Right lobe of liver (tissue), 6 donors: Measurements from ENCODE around the gene FAM83B. TPM values are rescaled to one million over a fixed set of nuclear protein-coding genes. Genes with fewer than 3 reads are reported as not detected.
"Not testable (repeated sequence)": the region's sequence is repeated elsewhere in the genome, so short reads cannot be mapped to it uniquely, and the experiment has no call there.

Experiments
- ATAC-seq, 4 donors: fragments of 200-7000 bp; cut with Tn5 transposase; one replicate each; pipeline ENCODE4 v1.9.1; 2020; ENCODE audit warnings: mild to moderate bottlenecking in 4 of 4, moderate library complexity in 4 of 4
- DNase-seq, 3 donors: peaks; one replicate each; pipeline ENCODE4 v3.0.0-alpha.2; 2020
- H3K27ac ChIP-seq, 3 donors: fragments of 200-600 bp; one replicate each; pipeline ENCODE4 v1.8.0; 2022
- H3K27me3 ChIP-seq, 2 donors: fragments of 200-600 bp; one replicate each; pipeline ENCODE4 v1.8.0; 2022
- H3K36me3 ChIP-seq, 4 donors: fragments of 200-600 bp; sonication (generic) in 1 of 4; one replicate each; pipeline versions ENCODE4 v1.5.1 to v1.8.0; 2017 to 2022; ENCODE audit warnings: control low read depth in 1 of 4
- H3K4me1 ChIP-seq, 4 donors: fragments of 200-600 bp; sonication (generic) in 1 of 4; one replicate each; pipeline versions ENCODE4 v1.5.1 to v1.8.0; 2017 to 2022; ENCODE audit warnings: control low read depth in 1 of 4
- H3K4me3 ChIP-seq, 3 donors: fragments of 200-600 bp; one replicate each; pipeline ENCODE4 v1.8.0; 2022
- H3K9me3 ChIP-seq, 4 donors: fragments of 200-600 bp; sonication (generic) in 1 of 4; one replicate each; pipeline versions ENCODE4 v1.5.1 to v1.8.0; 2017 to 2022; ENCODE audit warnings: control low read depth in 1 of 4
- POLR2A ChIP-seq: fragments of 450-650 bp; IDR thresholded peaks from one replicate; pipeline ENCODE4 v1.6.1; 2017; ENCODE audit warnings: antibody characterized with exemption, mild to moderate bottlenecking
- WGBS: methylation state at CpG from one replicate; pipeline ENCODE4 v1.1.6; 2018; ENCODE audit warnings: low coverage, low lambda C conversion rate; ENCODE audit not compliant: insufficient coverage; ENCODE audit errors: missing lambda C conversion rate; 5-methylcytosine and 5-hydroxymethylcytosine counted together
- intact Hi-C, 2 donors: fragments of 100-400 bp; cut with DNase I; formaldehyde crosslinking; loops; one replicate each; pipeline versions ENCODE4 v1.11.2 to v1.14.1; 2022
- total RNA-seq, 6 experiments: library from RNA; depleted of rRNA in 2 of 6; stranded (reverse); fragments of >200 nt in 2 of 6; fragmentation: NEBNext Ultra II Directional in 3 of 6; extraction: Animal tissue kit (Norgen Biotek cat#: 25700) in 3 of 6; gene quantifications; one replicate each; pipeline versions ENCODE4 v1.1.0 to v1.2.4, GENCODE V29; 2016 to 2023
- TF ChIP-seq, protein P1 (sequence below), 4 donors: fragments of 200-600 bp in 3 of 4; fragments of 450-650 bp in 1 of 4; IDR thresholded peaks; one replicate each; pipeline versions ENCODE4 v1.5.1 to v1.8.0; 2016 to 2022; ENCODE audit warnings: antibody characterized with exemption in 4 of 4, mild to moderate bottlenecking in 2 of 4
- donor health status: DM: no; HTN: yes; CAD: no.
- donor health status: DM: no; HTN: no; CAD: no.
- donor health status: DM: no; HTN: no; CAD: no.
- donor health status: DM: no; HTN: yes; CAD: no.
- donor health status: DM: no; HTN: yes; CAD: no.

Gene FAM83B
- total RNA-seq, 6 experiments from 2014 or later = 0.07 to 0.55 (median 0.18) TPM

DNA sequence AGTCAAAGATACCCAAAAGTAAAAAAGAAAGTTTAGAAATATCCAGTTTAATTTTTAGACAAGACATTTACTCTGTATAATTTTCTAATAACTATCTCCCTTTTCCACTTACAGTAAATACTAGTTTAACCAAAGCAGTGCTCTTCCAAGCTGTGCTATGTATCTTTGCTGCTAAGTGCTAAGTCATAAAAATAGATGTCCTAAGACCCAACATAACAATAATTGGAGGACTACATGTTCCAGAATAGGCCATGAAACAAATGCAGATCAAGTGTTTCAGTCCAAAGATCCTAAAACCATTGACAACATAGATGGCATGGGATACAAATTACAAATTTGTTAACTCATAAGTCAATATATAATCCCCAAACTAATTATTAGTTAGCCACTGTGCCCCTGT, 111.1 kb downstream of the FAM83B start:
- DNase-seq = no peak
- no peaks in the 10 kb centered on the region for H3K4me1 ChIP-seq
- H3K27me3 ChIP-seq = no peaks in the 10 kb centered on the region
- no peak for TF ChIP-seq POLR2A
- TF ChIP-seq, protein P1, sequence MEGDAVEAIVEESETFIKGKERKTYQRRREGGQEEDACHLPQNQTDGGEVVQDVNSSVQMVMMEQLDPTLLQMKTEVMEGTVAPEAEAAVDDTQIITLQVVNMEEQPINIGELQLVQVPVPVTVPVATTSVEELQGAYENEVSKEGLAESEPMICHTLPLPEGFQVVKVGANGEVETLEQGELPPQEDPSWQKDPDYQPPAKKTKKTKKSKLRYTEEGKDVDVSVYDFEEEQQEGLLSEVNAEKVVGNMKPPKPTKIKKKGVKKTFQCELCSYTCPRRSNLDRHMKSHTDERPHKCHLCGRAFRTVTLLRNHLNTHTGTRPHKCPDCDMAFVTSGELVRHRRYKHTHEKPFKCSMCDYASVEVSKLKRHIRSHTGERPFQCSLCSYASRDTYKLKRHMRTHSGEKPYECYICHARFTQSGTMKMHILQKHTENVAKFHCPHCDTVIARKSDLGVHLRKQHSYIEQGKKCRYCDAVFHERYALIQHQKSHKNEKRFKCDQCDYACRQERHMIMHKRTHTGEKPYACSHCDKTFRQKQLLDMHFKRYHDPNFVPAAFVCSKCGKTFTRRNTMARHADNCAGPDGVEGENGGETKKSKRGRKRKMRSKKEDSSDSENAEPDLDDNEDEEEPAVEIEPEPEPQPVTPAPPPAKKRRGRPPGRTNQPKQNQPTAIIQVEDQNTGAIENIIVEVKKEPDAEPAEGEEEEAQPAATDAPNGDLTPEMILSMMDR (IDR thresholded peaks at IDR 0.05) = no peak
- H3K9me3 ChIP-seq = no peaks in the 10 kb centered on the region
- intact Hi-C loops = no loop called here
- H3K4me3 ChIP-seq = no peak overlapping the region
- H3K36me3 ChIP-seq = no peaks in the 10 kb centered on the region
- H3K27ac ChIP-seq = no peak overlapping the region
- no peak for ATAC-seq

DNA sequence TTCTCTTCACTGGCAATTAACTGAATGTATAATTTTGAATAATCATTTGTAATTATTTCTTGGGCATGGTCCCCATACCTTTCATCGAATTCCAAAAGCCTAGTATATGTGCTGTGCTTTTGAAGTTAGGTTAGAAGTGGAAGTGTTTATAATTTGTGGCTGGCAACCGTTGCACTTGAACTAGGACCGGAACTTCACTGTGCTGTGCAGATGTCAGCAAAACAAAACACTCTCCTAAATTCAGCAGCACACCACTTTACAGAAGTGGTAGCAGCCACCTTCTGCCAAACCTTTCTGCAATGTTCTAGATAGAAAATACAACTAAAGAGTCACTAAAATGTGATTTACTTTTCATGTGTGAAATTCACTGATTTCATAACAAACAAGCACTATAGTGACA, 111.9 kb downstream of the FAM83B start:
- no peaks in the 10 kb centered on the region for H3K9me3 ChIP-seq
- H3K27ac ChIP-seq = no peak overlapping the region
- no peaks in the 10 kb centered on the region for H3K4me1 ChIP-seq
- DNase-seq (no peak), ATAC-seq (no peak)
- intact Hi-C loops = no loop called here
- H3K4me3 ChIP-seq = no peak overlapping the region
- 43% methylated on average over 3 of the region's 3 CpGs for WGBS
- TF ChIP-seq, protein P1 (IDR thresholded peaks at IDR 0.05) = no peak
- no peak for TF ChIP-seq POLR2A
- no peaks in the 10 kb centered on the region for H3K27me3 ChIP-seq
- H3K36me3 ChIP-seq = no peaks in the 10 kb centered on the region

DNA sequence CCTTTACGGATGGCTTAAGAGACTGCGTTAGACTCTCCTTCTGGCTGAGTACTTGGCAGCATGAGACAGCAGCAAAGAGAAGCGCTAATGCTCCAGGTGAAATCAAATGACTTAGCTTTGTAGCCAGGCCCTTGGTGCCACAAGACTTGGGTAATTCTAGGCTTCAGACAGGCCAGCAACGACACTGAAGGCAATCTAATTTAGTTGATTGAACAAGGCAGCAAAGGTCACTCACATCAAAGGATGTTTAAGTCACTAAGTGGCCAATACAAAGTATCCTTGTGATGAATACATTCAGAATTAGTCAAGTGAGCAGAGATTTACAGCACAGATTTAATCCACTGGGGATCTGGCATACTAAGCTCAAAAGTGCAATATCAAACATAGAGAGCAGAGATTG, 113.2 kb downstream of the FAM83B start:
- no peak for ATAC-seq
- no peak for DNase-seq
- Histone ChIP-seq H3K27ac (no peak overlapping the region), H3K9me3 (no peaks in the 10 kb centered on the region), H3K27me3 (no peaks in the 10 kb centered on the region), H3K4me1 (no peaks in the 10 kb centered on the region), H3K4me3 (no peak overlapping the region), H3K36me3 (no peaks in the 10 kb centered on the region)
- no peak for TF ChIP-seq POLR2A
- TF ChIP-seq, protein P1 (IDR thresholded peaks at IDR 0.05) = no peak
- WGBS = 63% methylated on average over 4 of the region's 4 CpGs
- intact Hi-C loops = no loop called here

DNA sequence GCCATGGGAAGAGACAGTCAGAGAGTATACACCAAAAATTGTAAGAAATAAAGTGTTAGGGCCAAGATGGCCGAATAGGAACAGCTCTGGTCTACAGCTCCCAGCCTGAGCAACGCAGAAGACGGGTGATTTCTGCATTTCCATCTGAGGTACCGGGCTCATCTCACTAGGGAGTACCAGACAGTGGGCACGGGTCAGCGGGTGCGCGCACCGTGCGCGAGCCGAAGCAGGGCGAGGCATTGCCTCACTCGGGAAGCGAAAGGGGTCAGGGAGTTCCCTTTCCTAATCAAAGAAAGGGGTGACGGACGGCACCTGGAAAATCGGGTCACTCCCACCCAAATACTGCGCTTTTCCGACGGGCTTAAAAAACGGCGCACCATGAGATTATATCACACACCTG, 114.8 kb downstream of the FAM83B start:
- DNase-seq, H3K36me3 ChIP-seq, H3K4me3 ChIP-seq, H3K4me1 ChIP-seq, H3K9me3 ChIP-seq, ATAC-seq, H3K27ac ChIP-seq, intact Hi-C loops, H3K27me3 ChIP-seq: not testable (repeated sequence)
- 66% methylated on average over 3 of the region's 23 CpGs for WGBS

DNA sequence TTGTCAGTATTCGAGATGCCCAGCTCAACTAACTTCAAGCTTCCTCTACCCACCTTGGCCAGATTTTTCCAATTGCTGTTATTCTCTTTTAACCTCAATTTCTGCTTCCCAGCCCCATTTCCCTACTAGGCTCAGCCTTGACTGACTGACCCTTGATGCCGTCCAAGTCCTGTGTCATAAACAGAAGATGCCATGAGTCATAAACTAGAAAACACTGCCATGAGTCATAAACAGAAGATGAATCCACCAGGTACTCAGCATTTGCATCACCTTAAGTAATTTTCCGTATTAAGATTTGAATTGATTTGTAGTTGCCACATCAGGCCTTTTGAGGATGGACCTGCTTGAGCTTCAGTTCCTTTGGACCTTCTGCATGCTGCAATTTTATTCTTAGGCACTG, 123.8 kb downstream of the FAM83B start:
- Histone ChIP-seq H3K27ac (no peak overlapping the region), H3K9me3 (no peaks in the 10 kb centered on the region), H3K4me1 (no peaks in the 10 kb centered on the region), H3K36me3 (no peaks in the 10 kb centered on the region), H3K27me3 (no peaks in the 10 kb centered on the region), H3K4me3 (no peak overlapping the region)
- DNase-seq (no peak), ATAC-seq (no peak)
- WGBS = 52% methylated on average over 3 of the region's 3 CpGs
- intact Hi-C loops = no loop called here
- TF ChIP-seq POLR2A = no peak
- TF ChIP-seq, protein P1 (IDR thresholded peaks at IDR 0.05) = no peak
